ENCODE measurements around the gene IL31. TPM values are rescaled to one million over a fixed set of nuclear protein-coding genes. Genes with fewer than 3 reads are reported as not detected.

The IL31 gene
- total and polyA plus RNA-seq, 8 donors: not detected

GRCh38 chr12:122190842-122191668 is 17.0 kb upstream of the IL31 start:
- Histone ChIP-seq H3K4me3 (no peak overlapping the region), H3K9me3 (no peaks in the 10 kb centered on the region), H3K27ac (no peak overlapping the region), H3K4me1 (no peaks in the 10 kb centered on the region), H3K36me3 (no peaks in the 10 kb centered on the region), H3K27me3 (no peaks in the 10 kb centered on the region)
- DNase-seq (peak in 1 of 4 donors; percentile 38), ATAC-seq (peak; percentile 95)
- peak; percentile 65 to 66 for TF ChIP-seq CTCF (IDR thresholded peaks at IDR 0.05)
- intact Hi-C loops (cut with DNase I): no loop called here

- Histone ChIP-seq H3K4me3 (no peak overlapping the region), H3K27me3 (no peaks in the 10 kb centered on the region), H3K9me3 (no peaks in the 10 kb centered on the region), H3K36me3 (no peaks in the 10 kb centered on the region), H3K4me1 (no peaks in the 10 kb centered on the region), H3K27ac (no peak overlapping the region)
- no peak for ATAC-seq
- no peak for TF ChIP-seq CTCF (IDR thresholded peaks at IDR 0.05)
- intact Hi-C loops (cut with DNase I): no loop called here
- DNase-seq: no peak
Measured at GRCh38 chr12:122189626-122190475, 15.8 kb upstream of the IL31 start.

GRCh38 chr12:122187466-122187865 is 13.4 kb upstream of the IL31 start:
- DNase-seq (no peak), ATAC-seq (no peak)
- TF ChIP-seq CTCF (IDR thresholded peaks at IDR 0.05): no peak
- Histone ChIP-seq H3K4me3 (no peak overlapping the region), H3K36me3 (no peaks in the 10 kb centered on the region), H3K9me3 (no peaks in the 10 kb centered on the region), H3K4me1 (peaks cover 0 to 12% of the 10 kb centered on the region in 2 donors), H3K27me3 (peaks cover 0 to 16% of the 10 kb centered on the region in 2 donors), H3K27ac (no peak overlapping the region)
- intact Hi-C loops (cut with DNase I): no loop called here

- intact Hi-C loops (cut with DNase I): no loop called here
Measured at GRCh38 chr12:122185494-122186082, 11.6 kb upstream of the IL31 start.

More at GRCh38 chr12:122185494-122186082, 11.6 kb upstream of the IL31 start:
- H3K36me3 ChIP-seq: no peaks in the 10 kb centered on the region
- no peak for TF ChIP-seq CTCF (IDR thresholded peaks at IDR 0.05)
- no peaks in the 10 kb centered on the region for H3K9me3 ChIP-seq
- DNase-seq (no peak), ATAC-seq (no peak)
- peaks cover 0 to 12% of the 10 kb centered on the region in 2 donors for H3K4me1 ChIP-seq
- no peak overlapping the region for H3K27ac ChIP-seq
- peaks cover 0 to 26% of the 10 kb centered on the region in 2 donors for H3K27me3 ChIP-seq
- no peak overlapping the region for H3K4me3 ChIP-seq

All from left lung (tissue), 10 donors.